ENCODE data around the gene TK2.
"Not testable (repeated sequence)": the region's sequence is repeated elsewhere in the genome, so short reads cannot be mapped to it uniquely, and the experiment has no call there.

The TK2 gene

GRCh38 chr16:66517586-66518263, 32.2 kb downstream of the TK2 start:
- DNase-seq, result no peak

- peak; percentile 84 for DNase-seq
Measured at GRCh38 chr16:66516808-66517585, 32.9 kb downstream of the TK2 start.

- DNase-seq, result no peak
Measured at GRCh38 chr16:66516509-66516807, 33.5 kb downstream of the TK2 start.

- DNase-seq, result peak; percentile 6
Measured at GRCh38 chr16:66515596-66516508, 34.1 kb downstream of the TK2 start.

GRCh38 chr16:66514980-66515595, 34.8 kb downstream of the TK2 start:
- not testable (repeated sequence) for DNase-seq

- DNase-seq, result not testable (repeated sequence)
Measured at GRCh38 chr16:66514391-66514790, 35.5 kb downstream of the TK2 start.

- no peak for DNase-seq
Measured at GRCh38 chr16:66513111-66513723, 36.7 kb downstream of the TK2 start.

GRCh38 chr16:66512272-66513110, 37.4 kb downstream of the TK2 start:
- no peak for DNase-seq

GRCh38 chr16:66511602-66512271, 38.2 kb downstream of the TK2 start:
- peak; percentile 48 for DNase-seq

GRCh38 chr16:66510711-66511601, 39.0 kb downstream of the TK2 start:
- DNase-seq, result no peak

- DNase-seq, result no peak
Measured at GRCh38 chr16:66510298-66510697, 39.6 kb downstream of the TK2 start.

- no peak for DNase-seq
Measured at GRCh38 chr16:66509576-66509975, 40.3 kb downstream of the TK2 start.

GRCh38 chr16:66508914-66509496, 40.9 kb downstream of the TK2 start:
- no peak for DNase-seq

GRCh38 chr16:66508248-66508913, 41.5 kb downstream of the TK2 start:
- DNase-seq, result no peak

- DNase-seq, result no peak
Measured at GRCh38 chr16:66507731-66508239, 42.1 kb downstream of the TK2 start.

GRCh38 chr16:66503612-66504011, 46.3 kb downstream of the TK2 start:
- no peak for DNase-seq

GRCh38 chr16:66503030-66503429, 46.9 kb downstream of the TK2 start:
- no peak for DNase-seq

GRCh38 chr16:66502020-66502913, 47.7 kb downstream of the TK2 start:
- peak; percentile 22 for DNase-seq
